HG03558 (cell line): ENCODE results near the gene SLC11A2.
"Not testable (repeated sequence)": the region's sequence is repeated elsewhere in the genome, so short reads cannot be mapped to it uniquely, and the experiment has no call there.

Source experiments
- ATAC-seq: cut with Tn5 transposase; IDR thresholded peaks from one replicate; pipeline ENCODE4 v1.9.1; 2021; ENCODE audit warnings: moderate number of reproducible peaks; ENCODE audit not compliant: unreplicated experiment; ENCODE audit errors: extremely low read depth

Gene SLC11A2

GRCh38 chr12:50953047-50953446 lies 73.1 kb downstream of the SLC11A2 start:
- ATAC-seq = no peak

GRCh38 chr12:50952510-50952909 lies 73.7 kb downstream of the SLC11A2 start, which contains the start of gene HIGD1C:
HIGD1C (plus strand) TSS chr12:50952544; CDS start chr12:50953999, 1,455 bp downstream.
- ATAC-seq = no peak

- ATAC-seq = no peak
Measured at GRCh38 chr12:50951112-50951511, 75.1 kb downstream of the SLC11A2 start.

GRCh38 chr12:50949801-50950302 lies 76.3 kb downstream of the SLC11A2 start:
- ATAC-seq = no peak

GRCh38 chr12:50948798-50949197 lies 77.4 kb downstream of the SLC11A2 start:
- ATAC-seq = no peak

- no peak for ATAC-seq
Measured at GRCh38 chr12:50947933-50948626, 78.1 kb downstream of the SLC11A2 start.

- ATAC-seq = no peak
Measured at GRCh38 chr12:50937653-50938052, 88.5 kb downstream of the SLC11A2 start.

- ATAC-seq = no peak
Measured at GRCh38 chr12:50936821-50937530, 89.2 kb downstream of the SLC11A2 start.

GRCh38 chr12:50934981-50935807 lies 91.0 kb downstream of the SLC11A2 start:
- ATAC-seq = no peak

- no peak for ATAC-seq
Measured at GRCh38 chr12:50934371-50934851, 91.8 kb downstream of the SLC11A2 start.

- no peak for ATAC-seq
Measured at GRCh38 chr12:50933459-50934124, 92.6 kb downstream of the SLC11A2 start.

GRCh38 chr12:50932787-50933280 lies 93.3 kb downstream of the SLC11A2 start:
- ATAC-seq = no peak

GRCh38 chr12:50930477-50930876 lies 95.7 kb downstream of the SLC11A2 start:
- ATAC-seq = not testable (repeated sequence)

GRCh38 chr12:50929831-50930230 lies 96.4 kb downstream of the SLC11A2 start:
- no peak for ATAC-seq
